Peyer's patch (tissue), 4 donors: ENCODE data around the gene PLEKHG1. TPM values are rescaled to one million over a fixed set of nuclear protein-coding genes. Genes with fewer than 3 reads are reported as not detected.

Source experiments
- DNase-seq, 3 donors: peaks; one replicate each; pipeline ENCODE4 v3.0.0-alpha.2; 2017 to 2019
- H3K27ac ChIP-seq, 4 donors: fragments of 200-600 bp; sonication (generic); one replicate each; pipeline ENCODE4 v1.5.1; 2016 to 2019
- H3K27me3 ChIP-seq, 2 donors: fragments of 200-600 bp; sonication (generic); one replicate each; pipeline ENCODE4 v1.5.1; 2019
- H3K36me3 ChIP-seq, 3 donors: fragments of 200-600 bp; sonication (generic); one replicate each; pipeline ENCODE4 v1.5.1; 2016 to 2019
- H3K4me1 ChIP-seq, 4 donors: fragments of 200-600 bp; sonication (generic); one replicate each; pipeline ENCODE4 v1.5.1; 2016 to 2019
- H3K4me3 ChIP-seq, 4 donors: fragments of 200-600 bp; sonication (generic); 1 replicate in 3 of 4; 2 replicates in 1 of 4; pipeline ENCODE4 v1.5.1; 2016 to 2019; ENCODE audit warnings: mild to moderate bottlenecking in 1 of 4
- H3K9me3 ChIP-seq, 4 donors: fragments of 200-600 bp; sonication (generic); one replicate each; pipeline ENCODE4 v1.5.1; 2016 to 2019; ENCODE audit warnings: mild to moderate bottlenecking in 1 of 4
- POLR2A ChIP-seq, 2 donors: fragments of 450-650 bp; IDR thresholded peaks; one replicate each; pipeline ENCODE4 v1.5.1; 2017; ENCODE audit warnings: antibody characterized with exemption in 2 of 2, mild to moderate bottlenecking in 2 of 2, moderate library complexity in 2 of 2
- total RNA-seq, 4 donors: library from RNA; depleted of rRNA; stranded (reverse); fragments of >200 nt; gene quantifications; one replicate each; pipeline ENCODE4 v1.1.0, GENCODE V29; 2016
- TF ChIP-seq, protein P1 (sequence below), 6 experiments: fragments of 450-650 bp in 4 of 6; fragments of 200-600 bp in 2 of 6; sonication (generic) in 1 of 6; IDR thresholded peaks; one replicate each; pipeline ENCODE4 v1.5.1; 2017 to 2019; ENCODE audit warnings: antibody characterized with exemption in 6 of 6, mild to moderate bottlenecking in 3 of 6, moderate library complexity in 1 of 6

PLEKHG1 gene
- total RNA-seq, 4 donors from 2014 or later, result 52.2 to 281 (median 64.6) TPM

DNA sequence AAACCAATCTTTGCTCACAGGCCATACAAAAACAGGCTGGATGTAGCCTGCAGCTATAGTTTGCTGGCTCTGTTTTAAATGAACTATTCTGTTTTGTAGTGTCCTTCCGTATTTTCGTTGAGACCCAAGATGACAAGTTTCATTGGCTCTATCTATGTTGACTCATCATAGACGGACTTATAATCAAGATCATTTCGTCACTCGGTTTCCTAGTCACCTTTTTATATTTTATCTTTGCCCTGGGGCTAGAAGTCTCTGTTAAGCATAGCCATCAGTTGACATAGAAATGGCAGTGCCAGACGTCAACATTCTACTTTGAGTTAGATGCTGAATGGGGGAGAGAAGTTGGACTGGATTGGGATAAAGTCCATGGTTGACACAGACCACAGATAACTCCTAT lies 4.8 kb downstream of the PLEKHG1 start:
- Histone ChIP-seq H3K4me3 (no peak overlapping the region), H3K9me3 (no peaks in the 10 kb centered on the region), H3K27me3 (no peaks in the 10 kb centered on the region), H3K36me3 (no peaks in the 10 kb centered on the region), H3K27ac (no peak overlapping the region), H3K4me1 (peaks cover 0 to 3% (median 0%) of the 10 kb centered on the region in 4 donors)
- DNase-seq, result no peak
- TF ChIP-seq POLR2A (IDR thresholded peaks at IDR 0.05), result no peak
- TF ChIP-seq, protein P1, sequence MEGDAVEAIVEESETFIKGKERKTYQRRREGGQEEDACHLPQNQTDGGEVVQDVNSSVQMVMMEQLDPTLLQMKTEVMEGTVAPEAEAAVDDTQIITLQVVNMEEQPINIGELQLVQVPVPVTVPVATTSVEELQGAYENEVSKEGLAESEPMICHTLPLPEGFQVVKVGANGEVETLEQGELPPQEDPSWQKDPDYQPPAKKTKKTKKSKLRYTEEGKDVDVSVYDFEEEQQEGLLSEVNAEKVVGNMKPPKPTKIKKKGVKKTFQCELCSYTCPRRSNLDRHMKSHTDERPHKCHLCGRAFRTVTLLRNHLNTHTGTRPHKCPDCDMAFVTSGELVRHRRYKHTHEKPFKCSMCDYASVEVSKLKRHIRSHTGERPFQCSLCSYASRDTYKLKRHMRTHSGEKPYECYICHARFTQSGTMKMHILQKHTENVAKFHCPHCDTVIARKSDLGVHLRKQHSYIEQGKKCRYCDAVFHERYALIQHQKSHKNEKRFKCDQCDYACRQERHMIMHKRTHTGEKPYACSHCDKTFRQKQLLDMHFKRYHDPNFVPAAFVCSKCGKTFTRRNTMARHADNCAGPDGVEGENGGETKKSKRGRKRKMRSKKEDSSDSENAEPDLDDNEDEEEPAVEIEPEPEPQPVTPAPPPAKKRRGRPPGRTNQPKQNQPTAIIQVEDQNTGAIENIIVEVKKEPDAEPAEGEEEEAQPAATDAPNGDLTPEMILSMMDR (IDR thresholded peaks at IDR 0.05), result no peak

DNA sequence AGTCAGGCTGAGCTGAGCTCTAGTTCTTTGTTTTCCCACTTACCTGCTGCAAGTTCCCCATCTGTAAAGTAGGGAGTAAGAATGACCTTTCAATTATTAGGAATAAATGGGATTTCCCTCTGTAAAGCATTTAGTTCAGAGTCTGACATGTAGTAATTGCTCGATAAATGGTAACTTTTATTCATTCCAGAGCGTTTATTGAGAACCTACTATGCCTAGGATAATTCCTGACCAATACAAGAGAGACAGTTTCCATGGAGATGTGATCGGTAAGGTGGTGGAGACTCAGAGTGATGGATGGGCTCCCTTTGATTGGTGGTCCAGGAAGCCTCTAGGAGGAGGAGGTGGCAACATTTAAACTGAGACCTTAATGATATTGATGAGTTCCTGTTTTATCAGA lies 5.6 kb downstream of the PLEKHG1 start:
- H3K9me3 ChIP-seq, result no peaks in the 10 kb centered on the region
- DNase-seq, result no peak
- H3K4me3 ChIP-seq, result no peak overlapping the region
- H3K27me3 ChIP-seq, result no peaks in the 10 kb centered on the region
- no peak for TF ChIP-seq POLR2A (IDR thresholded peaks at IDR 0.05)
- peaks cover 0 to 3% (median 0%) of the 10 kb centered on the region in 4 donors for H3K4me1 ChIP-seq
- no peaks in the 10 kb centered on the region for H3K36me3 ChIP-seq
- H3K27ac ChIP-seq, result no peak overlapping the region

DNA sequence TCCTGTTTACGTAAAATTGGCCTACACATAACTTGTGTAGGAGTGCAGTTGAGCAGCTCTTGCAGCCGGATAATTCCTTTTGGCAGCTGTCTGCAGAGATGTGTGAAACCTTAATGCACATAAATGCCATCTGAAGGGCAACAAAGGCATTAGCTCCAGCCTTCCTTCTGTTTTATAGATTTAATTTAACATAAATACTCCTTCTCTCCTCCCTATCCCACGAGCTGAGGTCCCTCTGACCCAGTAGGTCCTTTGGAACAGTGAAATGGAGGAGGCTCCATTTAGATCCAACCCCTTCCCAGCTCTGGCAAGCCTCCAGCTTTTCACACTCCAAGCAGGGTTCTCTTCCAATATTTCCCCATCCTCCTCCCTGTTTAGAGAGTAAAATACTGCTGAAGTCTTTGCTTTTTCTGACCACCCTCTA lies 6.5 kb downstream of the PLEKHG1 start:
- no peaks in the 10 kb centered on the region for H3K27me3 ChIP-seq
- H3K4me1 ChIP-seq, result peaks cover 0 to 2% (median 0%) of the 10 kb centered on the region in 4 donors
- TF ChIP-seq, protein P1 (IDR thresholded peaks at IDR 0.05), result no peak
- TF ChIP-seq POLR2A (IDR thresholded peaks at IDR 0.05), result no peak
- no peak for DNase-seq
- H3K27ac ChIP-seq, result no peak overlapping the region
- no peaks in the 10 kb centered on the region for H3K9me3 ChIP-seq
- H3K36me3 ChIP-seq, result no peaks in the 10 kb centered on the region
- no peak overlapping the region for H3K4me3 ChIP-seq

DNA sequence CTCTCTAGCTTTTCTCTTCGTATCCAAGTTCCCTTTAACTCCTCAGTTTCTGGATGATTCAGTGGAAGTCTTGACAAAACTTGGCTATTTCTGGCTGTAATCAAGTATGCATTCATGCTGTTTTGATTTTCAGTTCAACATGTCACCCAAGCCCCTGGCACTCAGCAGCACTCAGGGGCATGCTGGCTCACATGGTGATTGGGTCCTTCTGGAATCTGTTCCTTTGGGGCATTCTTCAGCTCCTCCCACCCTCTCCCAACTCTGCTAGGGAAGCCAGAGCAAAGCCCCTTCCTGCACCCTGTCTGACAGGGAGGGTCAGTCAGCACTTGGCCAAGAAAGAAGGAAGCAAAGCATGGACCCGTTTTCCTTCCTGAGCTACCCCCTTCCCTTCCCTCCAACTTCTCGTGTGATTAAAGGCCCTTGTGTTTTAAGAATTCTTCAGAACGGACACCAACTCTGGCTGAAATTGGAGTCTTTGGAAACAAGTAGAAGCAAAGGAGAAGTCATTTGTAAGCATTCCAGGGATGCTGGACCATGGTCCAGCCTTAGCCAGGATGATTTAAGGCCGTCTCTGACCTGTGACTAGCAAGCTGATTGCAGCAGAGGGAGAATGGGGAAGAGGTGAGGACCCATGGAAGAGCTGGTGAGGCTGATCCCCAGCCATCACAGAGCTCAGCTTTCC lies 7.1 kb downstream of the PLEKHG1 start:
- Histone ChIP-seq H3K4me1 (no peaks in the 10 kb centered on the region), H3K4me3 (no peak overlapping the region), H3K36me3 (no peaks in the 10 kb centered on the region), H3K9me3 (no peaks in the 10 kb centered on the region), H3K27ac (no peak overlapping the region), H3K27me3 (no peaks in the 10 kb centered on the region)
- no peak for DNase-seq
- no peak for TF ChIP-seq POLR2A (IDR thresholded peaks at IDR 0.05)
- TF ChIP-seq, protein P1 (IDR thresholded peaks at IDR 0.05), result no peak

DNA sequence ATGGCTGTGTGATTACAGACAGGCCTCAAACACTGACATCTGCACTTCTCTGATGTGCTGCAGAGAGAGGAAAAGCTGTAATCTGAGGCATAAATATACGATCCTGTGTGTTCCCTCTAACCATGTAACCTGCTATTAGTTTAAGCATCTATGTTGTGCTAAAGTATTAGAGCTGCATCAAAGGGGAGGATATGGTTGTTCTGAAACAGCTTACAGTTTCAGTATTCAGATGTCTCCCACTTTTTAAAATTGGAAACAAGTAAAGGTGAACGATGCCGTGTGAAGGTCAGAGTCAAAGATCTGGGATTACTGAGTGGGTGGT lies 7.6 kb downstream of the PLEKHG1 start:
- Histone ChIP-seq H3K36me3 (no peaks in the 10 kb centered on the region), H3K27me3 (no peaks in the 10 kb centered on the region), H3K27ac (no peak overlapping the region), H3K4me1 (no peaks in the 10 kb centered on the region), H3K4me3 (no peak overlapping the region), H3K9me3 (no peaks in the 10 kb centered on the region)
- no peak for DNase-seq
- TF ChIP-seq, protein P1 (IDR thresholded peaks at IDR 0.05), result no peak
- TF ChIP-seq POLR2A (IDR thresholded peaks at IDR 0.05), result no peak

DNA sequence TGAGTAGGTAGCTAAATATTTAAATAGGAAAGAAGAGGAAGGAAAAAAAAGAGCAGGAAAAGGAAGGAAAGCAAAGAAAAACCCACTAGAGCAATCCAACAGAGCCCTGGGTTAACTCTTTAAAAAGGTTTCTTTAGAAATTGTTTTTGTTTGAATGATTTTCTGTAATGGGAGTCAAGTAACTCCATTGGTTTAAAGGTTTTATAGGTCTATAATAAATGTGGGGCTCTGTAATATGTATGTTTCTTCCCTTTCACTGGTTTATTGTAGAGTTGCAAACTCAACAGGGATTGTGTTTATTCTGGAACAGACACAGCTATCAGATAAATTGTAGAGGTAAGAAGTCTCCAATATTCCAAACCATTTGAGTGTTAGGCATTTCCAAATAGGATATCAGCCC lies 10.9 kb downstream of the PLEKHG1 start:
- DNase-seq, result no peak
- H3K4me1 ChIP-seq, result no peaks in the 10 kb centered on the region
- no peaks in the 10 kb centered on the region for H3K36me3 ChIP-seq
- no peak overlapping the region for H3K27ac ChIP-seq
- no peak overlapping the region for H3K4me3 ChIP-seq
- no peaks in the 10 kb centered on the region for H3K9me3 ChIP-seq
- TF ChIP-seq POLR2A (IDR thresholded peaks at IDR 0.05), result no peak
- TF ChIP-seq, protein P1 (IDR thresholded peaks at IDR 0.05), result no peak
- H3K27me3 ChIP-seq, result no peaks in the 10 kb centered on the region
